ENCODE measurements around the gene GAN.

Gene GAN

DNA sequence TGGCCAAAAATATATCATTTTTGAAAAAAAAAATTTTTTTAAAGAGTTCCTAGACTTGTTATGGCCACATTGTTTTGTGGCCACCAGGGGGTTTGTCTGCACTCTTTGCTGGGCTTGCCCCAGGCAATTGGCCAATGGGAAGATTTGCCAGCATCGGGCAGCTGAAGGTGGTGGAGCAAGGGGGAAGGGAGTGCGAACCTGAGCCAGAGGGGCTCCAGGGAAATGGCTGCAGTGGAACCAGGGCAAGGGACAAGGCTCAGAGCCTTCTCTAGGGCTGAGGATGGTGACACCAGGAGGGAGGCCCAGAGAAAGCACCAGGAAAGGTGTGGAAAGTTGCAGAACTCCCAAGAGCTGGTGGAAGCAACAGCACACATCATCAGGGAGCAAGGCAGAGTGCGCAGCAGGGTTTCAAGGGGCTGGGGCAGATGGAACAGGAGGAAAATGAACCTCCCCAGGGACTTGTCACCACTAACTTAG lies 114.3 kb downstream of the GAN start:
- TF ChIP-seq, protein P1, sequence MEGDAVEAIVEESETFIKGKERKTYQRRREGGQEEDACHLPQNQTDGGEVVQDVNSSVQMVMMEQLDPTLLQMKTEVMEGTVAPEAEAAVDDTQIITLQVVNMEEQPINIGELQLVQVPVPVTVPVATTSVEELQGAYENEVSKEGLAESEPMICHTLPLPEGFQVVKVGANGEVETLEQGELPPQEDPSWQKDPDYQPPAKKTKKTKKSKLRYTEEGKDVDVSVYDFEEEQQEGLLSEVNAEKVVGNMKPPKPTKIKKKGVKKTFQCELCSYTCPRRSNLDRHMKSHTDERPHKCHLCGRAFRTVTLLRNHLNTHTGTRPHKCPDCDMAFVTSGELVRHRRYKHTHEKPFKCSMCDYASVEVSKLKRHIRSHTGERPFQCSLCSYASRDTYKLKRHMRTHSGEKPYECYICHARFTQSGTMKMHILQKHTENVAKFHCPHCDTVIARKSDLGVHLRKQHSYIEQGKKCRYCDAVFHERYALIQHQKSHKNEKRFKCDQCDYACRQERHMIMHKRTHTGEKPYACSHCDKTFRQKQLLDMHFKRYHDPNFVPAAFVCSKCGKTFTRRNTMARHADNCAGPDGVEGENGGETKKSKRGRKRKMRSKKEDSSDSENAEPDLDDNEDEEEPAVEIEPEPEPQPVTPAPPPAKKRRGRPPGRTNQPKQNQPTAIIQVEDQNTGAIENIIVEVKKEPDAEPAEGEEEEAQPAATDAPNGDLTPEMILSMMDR (IDR thresholded peaks at IDR 0.05; ENCODE audit: control insufficient read depth, insufficient read depth, low read depth, low read length, missing control alignments), result peak; percentile 63
- DNase-seq (ENCODE audit: low read depth), result no peak

DNA sequence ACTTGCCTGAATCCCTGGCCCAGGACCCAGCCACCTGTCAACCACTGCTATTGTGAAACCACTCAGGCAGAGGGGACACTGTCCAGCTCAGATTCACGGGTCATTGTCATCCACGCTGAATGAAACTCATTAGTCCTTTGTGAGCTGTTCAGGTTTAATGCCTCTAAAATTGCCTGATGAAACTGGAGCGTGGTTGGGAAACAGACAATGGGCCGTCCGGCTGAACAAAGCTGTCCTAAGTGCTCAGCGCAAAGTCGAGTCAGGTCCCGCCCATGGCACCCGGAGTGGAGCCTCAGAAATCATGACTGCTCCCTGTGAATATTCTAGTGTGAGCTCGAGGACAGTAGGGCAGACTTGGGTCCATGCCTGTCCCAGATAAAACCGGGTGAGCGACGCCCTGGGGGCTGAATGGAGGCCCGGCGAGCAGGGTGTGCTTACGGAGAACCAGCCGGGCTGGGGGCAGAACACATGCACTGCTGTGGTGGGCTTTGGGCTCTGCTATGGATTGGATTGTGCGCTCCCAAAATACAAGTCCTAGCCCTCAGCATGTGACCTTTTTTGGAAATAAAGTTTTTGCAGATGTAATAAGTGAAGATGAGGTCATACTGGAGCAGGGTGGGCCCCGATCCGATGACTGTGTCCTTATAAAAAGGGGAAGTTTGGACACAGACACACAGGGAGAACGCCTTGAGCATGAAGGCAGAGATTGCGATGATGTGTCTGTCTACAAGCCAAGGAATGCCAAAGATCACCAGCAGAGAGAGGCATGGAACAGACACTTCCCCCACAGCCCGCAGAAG lies 117.0 kb downstream of the GAN start:
- TF ChIP-seq, protein P1 (IDR thresholded peaks at IDR 0.05; ENCODE audit: control insufficient read depth, insufficient read depth, low read depth, low read length, missing control alignments), result no peak
- peak; percentile 20 for DNase-seq (ENCODE audit: low read depth)
- H3K4me3 ChIP-seq (ENCODE audit: control insufficient read depth, low read depth, low read length), result no peak overlapping the region

More for the DNA sequence above, 114.3 kb downstream of the GAN start:
- no peak overlapping the region for H3K4me3 ChIP-seq (ENCODE audit: control insufficient read depth, low read depth, low read length)

DNA sequence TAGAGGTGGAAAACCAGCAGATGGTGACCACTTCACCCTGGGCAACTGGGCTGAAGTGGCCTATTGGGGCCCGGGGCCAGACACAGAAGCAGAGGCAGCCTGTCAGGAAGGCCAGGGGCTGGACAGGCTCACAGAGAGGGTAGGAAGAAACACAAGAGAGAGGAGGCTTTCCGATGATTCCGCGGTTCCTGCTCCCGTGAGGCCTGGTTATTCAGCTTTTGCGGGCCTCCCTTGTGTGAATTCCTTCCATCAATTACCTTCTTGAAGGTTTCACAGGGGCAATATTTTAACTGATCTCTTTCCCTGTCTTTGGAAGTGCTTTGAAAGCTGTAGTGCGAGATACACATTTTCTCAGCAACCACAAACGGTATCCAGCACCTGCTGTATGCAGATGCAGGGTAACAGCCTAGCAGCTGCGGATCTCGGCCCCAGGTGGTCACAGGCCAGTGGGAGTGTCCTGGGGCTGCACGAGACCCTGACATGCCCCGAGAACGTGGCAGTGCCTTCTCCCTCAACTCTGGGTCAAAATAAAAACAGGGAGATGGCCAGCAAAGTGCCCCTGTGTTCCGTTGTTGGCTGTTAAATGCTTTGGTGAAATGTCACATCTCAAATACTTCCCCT lies 118.3 kb downstream of the GAN start:
- DNase-seq (ENCODE audit: low read depth), result no peak
- TF ChIP-seq, protein P1 (IDR thresholded peaks at IDR 0.05; ENCODE audit: control insufficient read depth, insufficient read depth, low read depth, low read length, missing control alignments), result no peak
- no peak overlapping the region for H3K4me3 ChIP-seq (ENCODE audit: control insufficient read depth, low read depth, low read length)

DNA sequence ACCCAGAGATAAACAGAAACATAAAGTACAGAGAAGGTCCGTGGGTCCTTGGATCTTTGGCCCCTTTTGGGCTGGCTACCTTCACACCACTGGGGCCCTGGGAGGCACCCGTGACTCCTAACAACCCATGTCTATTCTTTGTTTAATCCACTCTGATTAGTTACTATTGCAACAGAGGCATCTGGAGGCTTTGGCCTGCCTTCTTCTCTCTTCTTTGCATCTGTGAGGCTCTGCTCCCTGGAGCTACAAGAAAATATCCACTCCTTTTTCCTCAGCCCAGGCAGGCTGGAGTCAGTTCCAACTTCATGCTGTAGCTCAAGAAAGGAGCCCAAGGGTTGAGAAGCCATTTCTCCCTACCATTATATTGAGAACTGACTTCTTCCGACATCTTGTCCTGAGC lies 120.3 kb downstream of the GAN start:
- TF ChIP-seq, protein P1 (IDR thresholded peaks at IDR 0.05; ENCODE audit: control insufficient read depth, insufficient read depth, low read depth, low read length, missing control alignments), result no peak

DNA sequence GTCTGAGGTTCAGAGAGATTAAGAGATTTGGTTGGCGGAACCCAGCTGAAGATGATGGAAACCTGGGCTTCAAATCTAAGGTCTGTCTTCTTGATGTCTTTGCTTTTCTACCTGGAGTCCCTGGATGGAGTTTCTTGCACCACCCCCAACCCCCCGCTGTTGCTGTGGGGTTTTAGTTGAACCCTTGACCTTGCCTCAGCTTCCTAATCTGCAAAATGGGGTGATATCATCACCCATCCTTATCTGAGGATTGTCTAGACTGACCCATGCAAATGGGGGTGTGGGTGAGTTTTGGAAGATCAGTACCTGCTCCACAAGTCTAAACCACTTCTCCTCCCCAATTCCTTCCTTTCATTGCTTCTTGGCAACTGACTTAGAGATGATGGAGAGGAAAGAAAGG lies 120.8 kb downstream of the GAN start:
- no peak for DNase-seq (ENCODE audit: low read depth)
- no peak overlapping the region for H3K4me3 ChIP-seq (ENCODE audit: control insufficient read depth, low read depth, low read length)
- TF ChIP-seq, protein P1 (IDR thresholded peaks at IDR 0.05; ENCODE audit: control insufficient read depth, insufficient read depth, low read depth, low read length, missing control alignments), result no peak

More for the DNA sequence above, 120.3 kb downstream of the GAN start:
- DNase-seq (ENCODE audit: low read depth), result no peak
- no peak overlapping the region for H3K4me3 ChIP-seq (ENCODE audit: control insufficient read depth, low read depth, low read length)

DNA sequence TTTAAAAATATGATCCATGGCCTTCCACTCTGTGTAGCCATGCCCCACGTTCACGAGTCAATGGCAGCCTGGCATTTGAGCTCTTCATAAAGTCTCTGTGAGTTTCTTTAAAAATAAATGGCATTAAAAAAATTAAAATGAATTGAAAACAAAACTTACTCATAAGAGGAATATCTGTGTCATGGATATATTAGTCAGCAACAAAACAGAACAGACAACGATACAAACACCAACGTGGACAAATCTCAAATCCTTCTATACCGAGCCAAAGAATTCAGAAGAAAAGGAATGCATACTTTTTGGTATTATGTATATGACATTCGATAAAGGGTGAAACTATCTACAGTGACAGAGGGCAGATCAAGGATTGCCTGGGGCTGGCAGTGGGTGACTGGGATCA lies 121.6 kb downstream of the GAN start:
- no peak overlapping the region for H3K4me3 ChIP-seq (ENCODE audit: control insufficient read depth, low read depth, low read length)
- TF ChIP-seq, protein P1 (IDR thresholded peaks at IDR 0.05; ENCODE audit: control insufficient read depth, insufficient read depth, low read depth, low read length, missing control alignments), result no peak
- DNase-seq (ENCODE audit: low read depth), result no peak

Measured in AG09309 (cell line).